WI38 (cell line): ENCODE data around the gene ZNF574.

Experiments
- H3K4me3 ChIP-seq: 2 replicates; pipeline ENCODE4 v1.5.1; 2011; ENCODE audit warnings: low read depth, mild to moderate bottlenecking, control low read depth, low read length
- TF ChIP-seq, protein P1 (sequence below): IDR thresholded peaks from 2 replicates; pipeline ENCODE4 v1.5.1; 2012; ENCODE audit warnings: low read depth, mild to moderate bottlenecking, control low read depth, low read length

ZNF574 gene, protein sequence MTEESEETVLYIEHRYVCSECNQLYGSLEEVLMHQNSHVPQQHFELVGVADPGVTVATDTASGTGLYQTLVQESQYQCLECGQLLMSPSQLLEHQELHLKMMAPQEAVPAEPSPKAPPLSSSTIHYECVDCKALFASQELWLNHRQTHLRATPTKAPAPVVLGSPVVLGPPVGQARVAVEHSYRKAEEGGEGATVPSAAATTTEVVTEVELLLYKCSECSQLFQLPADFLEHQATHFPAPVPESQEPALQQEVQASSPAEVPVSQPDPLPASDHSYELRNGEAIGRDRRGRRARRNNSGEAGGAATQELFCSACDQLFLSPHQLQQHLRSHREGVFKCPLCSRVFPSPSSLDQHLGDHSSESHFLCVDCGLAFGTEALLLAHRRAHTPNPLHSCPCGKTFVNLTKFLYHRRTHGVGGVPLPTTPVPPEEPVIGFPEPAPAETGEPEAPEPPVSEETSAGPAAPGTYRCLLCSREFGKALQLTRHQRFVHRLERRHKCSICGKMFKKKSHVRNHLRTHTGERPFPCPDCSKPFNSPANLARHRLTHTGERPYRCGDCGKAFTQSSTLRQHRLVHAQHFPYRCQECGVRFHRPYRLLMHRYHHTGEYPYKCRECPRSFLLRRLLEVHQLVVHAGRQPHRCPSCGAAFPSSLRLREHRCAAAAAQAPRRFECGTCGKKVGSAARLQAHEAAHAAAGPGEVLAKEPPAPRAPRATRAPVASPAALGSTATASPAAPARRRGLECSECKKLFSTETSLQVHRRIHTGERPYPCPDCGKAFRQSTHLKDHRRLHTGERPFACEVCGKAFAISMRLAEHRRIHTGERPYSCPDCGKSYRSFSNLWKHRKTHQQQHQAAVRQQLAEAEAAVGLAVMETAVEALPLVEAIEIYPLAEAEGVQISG

DNA sequence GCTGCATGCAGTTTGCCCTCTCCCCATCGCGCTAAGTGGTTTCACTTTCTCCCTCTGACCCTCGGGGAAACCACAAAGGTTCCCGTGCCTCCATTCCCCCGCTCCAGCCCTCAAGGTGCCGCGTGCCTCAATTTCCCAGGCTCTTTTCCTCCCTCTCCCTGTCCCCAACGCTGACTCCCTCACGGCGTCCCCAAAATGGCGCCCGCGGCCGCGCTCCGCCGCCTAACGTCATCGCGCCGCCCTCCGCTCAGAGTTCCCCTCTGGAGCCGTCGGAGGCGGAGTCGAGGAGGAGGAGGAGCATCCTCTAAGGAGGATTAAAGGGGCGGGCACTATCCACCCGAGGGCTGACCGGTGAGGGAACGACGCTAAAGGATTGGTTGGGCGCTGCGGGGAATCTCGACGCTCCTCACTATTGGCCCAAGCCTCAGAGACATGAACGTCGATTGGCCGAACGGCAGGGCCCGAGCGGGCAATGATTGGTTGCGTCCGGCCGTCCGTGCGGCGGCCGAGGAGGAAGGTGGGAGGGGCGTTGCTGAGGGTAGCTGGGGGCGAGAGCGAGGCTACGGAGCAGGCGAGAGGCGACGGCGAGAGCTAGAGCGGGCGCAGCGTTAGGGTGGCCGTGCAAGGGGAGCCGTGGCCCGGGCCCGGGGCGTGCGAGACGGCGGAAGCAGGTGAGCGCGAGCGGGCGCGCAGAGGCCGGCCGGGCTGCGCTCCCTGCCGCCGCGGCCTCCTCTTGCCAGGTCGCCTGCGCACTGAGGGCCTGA lies at the start of gene ZNF574:
TSS of gene ZNF574 (plus strand) at position 551 of the 764 bp plus-strand sequence. CDS start 2,441 bp downstream, outside the sequence.
- TF ChIP-seq, protein P1, sequence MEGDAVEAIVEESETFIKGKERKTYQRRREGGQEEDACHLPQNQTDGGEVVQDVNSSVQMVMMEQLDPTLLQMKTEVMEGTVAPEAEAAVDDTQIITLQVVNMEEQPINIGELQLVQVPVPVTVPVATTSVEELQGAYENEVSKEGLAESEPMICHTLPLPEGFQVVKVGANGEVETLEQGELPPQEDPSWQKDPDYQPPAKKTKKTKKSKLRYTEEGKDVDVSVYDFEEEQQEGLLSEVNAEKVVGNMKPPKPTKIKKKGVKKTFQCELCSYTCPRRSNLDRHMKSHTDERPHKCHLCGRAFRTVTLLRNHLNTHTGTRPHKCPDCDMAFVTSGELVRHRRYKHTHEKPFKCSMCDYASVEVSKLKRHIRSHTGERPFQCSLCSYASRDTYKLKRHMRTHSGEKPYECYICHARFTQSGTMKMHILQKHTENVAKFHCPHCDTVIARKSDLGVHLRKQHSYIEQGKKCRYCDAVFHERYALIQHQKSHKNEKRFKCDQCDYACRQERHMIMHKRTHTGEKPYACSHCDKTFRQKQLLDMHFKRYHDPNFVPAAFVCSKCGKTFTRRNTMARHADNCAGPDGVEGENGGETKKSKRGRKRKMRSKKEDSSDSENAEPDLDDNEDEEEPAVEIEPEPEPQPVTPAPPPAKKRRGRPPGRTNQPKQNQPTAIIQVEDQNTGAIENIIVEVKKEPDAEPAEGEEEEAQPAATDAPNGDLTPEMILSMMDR: no peak

DNA sequence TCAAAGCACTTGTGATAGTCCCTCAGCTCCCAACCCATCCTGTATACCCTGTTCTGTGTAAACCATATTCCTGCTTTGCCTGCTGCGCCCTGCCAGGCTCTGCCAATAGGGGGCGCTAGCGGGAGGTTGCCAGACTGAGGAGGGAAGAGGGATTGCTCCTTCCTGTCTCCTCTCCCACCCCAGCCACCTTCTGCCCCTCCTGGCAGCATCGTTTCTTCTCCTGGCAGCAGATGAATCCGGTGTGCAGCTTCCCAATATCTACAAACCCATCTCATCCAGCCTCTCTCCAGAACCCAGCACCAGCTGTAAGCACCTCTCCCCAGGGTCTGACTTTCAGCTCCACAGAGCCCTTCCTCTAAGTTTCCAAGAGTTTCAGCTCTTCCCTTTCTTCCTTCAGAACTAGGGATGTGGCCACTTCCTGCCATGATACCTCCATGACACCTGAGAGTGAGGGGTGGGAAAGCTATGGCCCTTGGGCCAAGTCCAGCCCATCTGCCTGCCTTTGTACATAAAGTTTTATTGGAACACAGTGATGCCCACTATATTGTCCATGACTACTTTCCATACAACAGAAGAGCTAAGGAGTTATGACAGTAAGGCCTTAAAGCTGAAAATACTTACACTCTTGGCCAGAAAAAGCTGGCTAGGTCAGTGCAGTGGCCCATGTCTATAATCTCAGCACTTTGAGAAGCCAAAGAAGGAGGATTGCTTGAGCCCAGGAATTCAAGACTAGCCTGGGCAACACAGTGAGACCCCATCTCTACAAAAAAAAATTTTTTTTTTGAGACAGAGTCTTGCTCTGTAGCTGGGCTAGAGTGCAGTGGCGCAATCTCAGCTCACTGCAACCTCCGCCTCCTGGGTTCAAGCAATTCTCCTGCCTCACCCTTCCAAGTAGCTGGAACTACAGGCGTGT lies 47.4 kb upstream of the ZNF574 start:
- no peak overlapping the region for H3K4me3 ChIP-seq
- TF ChIP-seq, protein P1: peak; percentile 54; the same call in 1 of the 2 replicates

More for the DNA sequence above, at the start of gene ZNF574:
- H3K4me3 ChIP-seq: peak within 1 kb of the TSS; percentile 76

DNA sequence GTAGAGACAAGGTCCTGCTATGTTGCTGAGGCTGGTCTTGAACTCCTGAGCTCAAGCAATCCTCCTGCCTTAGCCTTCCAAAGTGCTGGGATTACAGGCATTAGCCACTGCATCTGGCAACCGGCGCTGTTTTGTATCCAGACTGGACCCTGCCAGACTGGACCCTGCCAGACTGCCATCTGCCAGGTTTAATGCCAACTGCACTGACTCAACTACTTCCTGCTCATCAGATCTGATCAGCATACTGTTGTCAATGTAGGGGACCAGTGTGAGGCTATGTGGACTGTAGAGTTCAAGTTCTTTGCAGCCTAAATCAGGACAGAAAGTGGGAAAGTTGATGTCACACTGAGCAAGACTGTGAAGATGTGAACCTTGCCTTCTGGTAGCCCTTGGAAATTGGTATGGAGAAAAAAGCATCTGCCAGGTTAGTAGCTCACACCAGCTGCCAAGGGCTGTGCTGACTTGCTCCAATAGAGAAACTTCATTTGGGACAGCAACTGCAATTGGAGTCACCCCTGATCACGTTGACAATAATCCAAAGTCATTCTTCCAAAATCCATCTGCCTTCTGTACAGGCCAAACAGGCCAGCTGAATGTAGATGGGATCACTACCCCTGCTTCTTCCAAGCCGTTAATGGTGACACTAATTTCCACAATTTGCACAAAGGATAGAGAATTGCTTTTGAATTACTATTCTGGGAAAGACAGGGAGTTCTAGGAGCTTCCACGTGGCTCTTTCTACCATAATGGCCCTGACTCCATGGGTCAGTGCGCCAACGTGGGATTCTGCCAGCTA lies 45.1 kb upstream of the ZNF574 start:
- H3K4me3 ChIP-seq: no peak overlapping the region
- TF ChIP-seq, protein P1: no peak

DNA sequence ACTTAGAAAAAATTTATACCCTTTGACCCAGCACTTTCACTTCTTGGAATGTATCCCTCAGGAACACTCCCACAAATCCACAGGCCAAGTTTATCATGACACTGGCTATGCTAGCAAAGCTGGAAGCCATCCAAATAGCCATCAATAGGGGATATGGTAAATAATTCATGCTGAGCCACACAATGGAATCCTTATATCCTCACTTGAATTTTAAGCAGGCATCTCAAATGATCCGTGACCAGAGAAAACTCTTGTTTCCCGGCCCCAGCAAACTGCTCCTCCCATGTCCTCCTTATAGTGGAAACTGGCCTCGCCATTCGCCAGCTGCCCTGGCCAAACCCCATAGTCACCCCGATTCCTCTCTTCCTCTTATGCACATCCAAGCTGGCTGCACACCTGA lies 43.5 kb upstream of the ZNF574 start:
- TF ChIP-seq, protein P1: no peak
- no peak overlapping the region for H3K4me3 ChIP-seq

DNA sequence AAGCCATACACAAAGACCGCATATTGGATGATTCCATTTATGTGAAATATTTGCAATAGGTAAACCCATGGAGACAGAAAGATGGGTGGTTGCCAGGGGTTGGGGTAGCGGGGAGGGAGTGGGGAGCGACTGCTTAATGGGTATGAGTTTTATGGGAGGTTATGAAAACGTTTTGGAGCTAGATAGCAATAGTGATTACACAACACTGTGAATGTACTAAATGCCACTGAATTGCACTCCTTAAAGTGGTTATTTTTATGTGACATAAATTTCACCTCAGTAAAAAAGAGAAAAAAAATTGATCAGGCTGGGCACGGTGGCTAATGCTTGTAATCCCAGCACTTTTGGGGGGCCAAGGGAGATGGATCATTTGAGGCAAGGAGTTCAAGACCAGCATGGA lies 42.6 kb upstream of the ZNF574 start:
- TF ChIP-seq, protein P1: no peak
- H3K4me3 ChIP-seq: no peak overlapping the region
